HEK293 (cell line): Measurements from ENCODE around the gene UBR7.

ENCODE experiments used
- CTCF ChIA-PET: fragments of 350-600 bp; formaldehyde crosslinking; extraction: SDS; loops from one replicate; lab custom pipeline; 2021; ENCODE audit warnings: antibody characterized with exemption; lab: Yijun Ruan, JAX
- POLR2A ChIA-PET: fragments of 300-600 bp; formaldehyde crosslinking; extraction: SDS; loops from one replicate; lab custom pipeline; 2020; ENCODE audit warnings: antibody characterized with exemption, inconsistent platforms; lab: Yijun Ruan, JAX
- H3K27ac ChIP-seq: fragments of 200-500 bp; sonication (Bioruptor generic); 2 replicates; pipeline ENCODE4 v1.5.1; 2014; ENCODE audit warnings: low read depth, low read length, control low read depth, inconsistent platforms; ENCODE audit errors: extremely low read depth
- H3K36me3 ChIP-seq, 2 experiments: fragments of 200-500 bp in 1 of 2; sonication (Bioruptor generic) in 1 of 2; 1 replicate in 1 of 2; 2 replicates in 1 of 2; pipeline ENCODE4 v1.5.1; 2014 to 2017; ENCODE audit warnings: inconsistent platforms in 2 of 2, low read length in 2 of 2; ENCODE audit not compliant: control insufficient read depth in 2 of 2, insufficient read depth in 1 of 2
- H3K4me1 ChIP-seq: fragments of 200-500 bp; sonication (Bioruptor generic); 2 replicates; pipeline ENCODE4 v1.5.1; 2014; ENCODE audit warnings: mild to moderate bottlenecking, low read length, inconsistent platforms; ENCODE audit not compliant: control insufficient read depth, insufficient read depth
- H3K4me3 ChIP-seq: 2 replicates; pipeline ENCODE4 v1.5.1; 2011; ENCODE audit warnings: low read depth, mild to moderate bottlenecking, control low read depth, low read length, moderate library complexity
- H3K9me3 ChIP-seq: fragments of 200-500 bp; sonication (Bioruptor generic); 2 replicates; pipeline ENCODE4 v1.5.1; 2014; ENCODE audit warnings: low read depth, low read length, inconsistent platforms; ENCODE audit not compliant: control insufficient read depth, insufficient read depth
- MYNN ChIP-seq: fragments of 450-650 bp; formaldehyde crosslinking; IDR thresholded peaks from 2 replicates; pipeline ENCODE4 v1.5.1; 2016; ENCODE audit warnings: missing biosample characterization, missing genetic modification characterization, borderline replicate concordance
- OSR2 ChIP-seq: fragments of 450-650 bp; formaldehyde crosslinking; IDR thresholded peaks from 2 replicates; pipeline ENCODE4 v1.5.1; 2016; ENCODE audit warnings: missing biosample characterization, missing genetic modification characterization
- WT1 ChIP-seq: fragments of 450-650 bp; formaldehyde crosslinking; IDR thresholded peaks from 2 replicates; pipeline ENCODE4 v1.5.1; 2016; ENCODE audit warnings: missing biosample characterization, missing genetic modification characterization
- ZBTB20 ChIP-seq: fragments of 450-650 bp; formaldehyde crosslinking; IDR thresholded peaks from 2 replicates; pipeline ENCODE4 v1.5.1; 2016; ENCODE audit warnings: missing biosample characterization, missing genetic modification characterization
- ZBTB21 ChIP-seq: fragments of 450-650 bp; formaldehyde crosslinking; IDR thresholded peaks from 2 replicates; pipeline ENCODE4 v1.5.1; 2017; ENCODE audit warnings: missing biosample characterization, missing genetic modification characterization
- ZEB2 ChIP-seq: fragments of 450-650 bp; formaldehyde crosslinking; IDR thresholded peaks from 2 replicates; pipeline ENCODE4 v1.5.1; 2016; ENCODE audit warnings: missing biosample characterization, missing genetic modification characterization
- ZNF132 ChIP-seq: fragments of 450-650 bp; formaldehyde crosslinking; IDR thresholded peaks from 2 replicates; pipeline ENCODE4 v1.5.1; 2017; ENCODE audit warnings: missing biosample characterization, missing genetic modification characterization, borderline replicate concordance
- ZNF133 ChIP-seq: fragments of 450-650 bp; formaldehyde crosslinking; IDR thresholded peaks from 2 replicates; pipeline ENCODE4 v1.5.1; 2016; ENCODE audit warnings: missing biosample characterization, missing genetic modification characterization
- ZNF211 ChIP-seq: fragments of 450-650 bp; formaldehyde crosslinking; IDR thresholded peaks from 2 replicates; pipeline ENCODE4 v1.5.1; 2016; ENCODE audit warnings: low read depth, missing biosample characterization, missing genetic modification characterization
- ZNF266 ChIP-seq: fragments of 450-650 bp; formaldehyde crosslinking; IDR thresholded peaks from 2 replicates; pipeline ENCODE4 v1.5.1; 2016; ENCODE audit warnings: missing biosample characterization, missing genetic modification characterization, low read depth
- ZNF37A ChIP-seq: fragments of 450-650 bp; IDR thresholded peaks from 2 replicates; pipeline ENCODE4 v1.5.1; 2018; ENCODE audit warnings: missing biosample characterization, missing genetic modification characterization
- ZNF585B ChIP-seq: fragments of 450-650 bp; formaldehyde crosslinking; IDR thresholded peaks from 2 replicates; pipeline ENCODE4 v1.5.1; 2016; ENCODE audit warnings: missing biosample characterization, missing genetic modification characterization
- ZNF610 ChIP-seq: fragments of 450-650 bp; formaldehyde crosslinking; IDR thresholded peaks from 2 replicates; pipeline ENCODE4 v1.5.1; 2016; ENCODE audit warnings: missing biosample characterization, missing genetic modification characterization, borderline replicate concordance
- ZNF624 ChIP-seq: fragments of 450-650 bp; formaldehyde crosslinking; IDR thresholded peaks from 2 replicates; pipeline ENCODE4 v1.5.1; 2017; ENCODE audit warnings: missing biosample characterization, missing genetic modification characterization
- ZNF768 ChIP-seq: fragments of 450-650 bp; formaldehyde crosslinking; IDR thresholded peaks from 2 replicates; pipeline ENCODE4 v1.5.1; 2018; ENCODE audit warnings: missing biosample characterization, mild to moderate bottlenecking, missing genetic modification characterization
- TF ChIP-seq, protein P1 (sequence below): fragments of 450-650 bp; formaldehyde crosslinking; IDR thresholded peaks from 2 replicates; pipeline ENCODE4 v1.5.1; 2016; ENCODE audit warnings: missing biosample characterization, missing genetic modification characterization
- TF ChIP-seq, protein P2 (sequence below): fragments of 450-650 bp; formaldehyde crosslinking; IDR thresholded peaks from 2 replicates; pipeline ENCODE4 v1.5.1; 2016; ENCODE audit warnings: missing biosample characterization, missing genetic modification characterization
- TF ChIP-seq, protein P3 (sequence below): fragments of 450-650 bp; formaldehyde crosslinking; IDR thresholded peaks from 2 replicates; pipeline ENCODE4 v1.5.1; 2016; ENCODE audit warnings: missing biosample characterization, missing genetic modification characterization, borderline replicate concordance
- TF ChIP-seq, protein P4 (sequence below): fragments of 450-650 bp; formaldehyde crosslinking; IDR thresholded peaks from 2 replicates; pipeline ENCODE4 v1.5.1; 2017; ENCODE audit warnings: missing biosample characterization, missing genetic modification characterization

UBR7 gene

DNA sequence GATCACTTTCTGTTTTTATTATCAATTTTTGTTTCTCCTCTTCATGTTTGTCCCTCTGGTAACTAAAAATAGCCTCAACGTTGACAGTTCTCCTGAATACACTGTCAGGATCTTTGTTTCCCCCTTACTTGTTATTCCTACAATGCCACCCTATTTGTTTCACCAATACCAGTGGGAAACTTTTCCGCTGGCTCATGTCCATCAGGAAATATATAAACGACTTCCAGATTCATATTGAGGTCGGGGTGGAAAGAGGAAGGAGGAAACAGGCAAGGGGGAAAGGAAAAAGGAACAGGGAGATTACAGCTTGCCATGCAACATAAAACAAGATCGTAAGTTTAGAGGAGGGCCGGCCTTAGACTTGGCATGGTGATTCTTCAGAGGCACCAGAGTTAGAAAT lies 64.1 kb downstream of the UBR7 start:
- no peak overlapping the region for H3K27ac ChIP-seq
- H3K4me1 ChIP-seq: no peaks in the 10 kb centered on the region
- POLR2A ChIA-PET: no interaction called here
- no peak overlapping the region for H3K4me3 ChIP-seq
- no peaks in the 10 kb centered on the region for H3K9me3 ChIP-seq
- TF ChIP-seq, protein P1, sequence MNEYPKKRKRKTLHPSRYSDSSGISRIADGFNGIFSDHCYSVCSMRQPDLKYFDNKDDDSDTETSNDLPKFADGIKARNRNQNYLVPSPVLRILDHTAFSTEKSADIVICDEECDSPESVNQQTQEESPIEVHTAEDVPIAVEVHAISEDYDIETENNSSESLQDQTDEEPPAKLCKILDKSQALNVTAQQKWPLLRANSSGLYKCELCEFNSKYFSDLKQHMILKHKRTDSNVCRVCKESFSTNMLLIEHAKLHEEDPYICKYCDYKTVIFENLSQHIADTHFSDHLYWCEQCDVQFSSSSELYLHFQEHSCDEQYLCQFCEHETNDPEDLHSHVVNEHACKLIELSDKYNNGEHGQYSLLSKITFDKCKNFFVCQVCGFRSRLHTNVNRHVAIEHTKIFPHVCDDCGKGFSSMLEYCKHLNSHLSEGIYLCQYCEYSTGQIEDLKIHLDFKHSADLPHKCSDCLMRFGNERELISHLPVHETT (tag by site-specific recombination): no peak
- TF ChIP-seq MYNN (tag by site-specific recombination): no peak
- no peak for TF ChIP-seq ZNF585B (tag by site-specific recombination)
- no peak for TF ChIP-seq ZNF266 (tag by site-specific recombination)
- TF ChIP-seq, protein P2, sequence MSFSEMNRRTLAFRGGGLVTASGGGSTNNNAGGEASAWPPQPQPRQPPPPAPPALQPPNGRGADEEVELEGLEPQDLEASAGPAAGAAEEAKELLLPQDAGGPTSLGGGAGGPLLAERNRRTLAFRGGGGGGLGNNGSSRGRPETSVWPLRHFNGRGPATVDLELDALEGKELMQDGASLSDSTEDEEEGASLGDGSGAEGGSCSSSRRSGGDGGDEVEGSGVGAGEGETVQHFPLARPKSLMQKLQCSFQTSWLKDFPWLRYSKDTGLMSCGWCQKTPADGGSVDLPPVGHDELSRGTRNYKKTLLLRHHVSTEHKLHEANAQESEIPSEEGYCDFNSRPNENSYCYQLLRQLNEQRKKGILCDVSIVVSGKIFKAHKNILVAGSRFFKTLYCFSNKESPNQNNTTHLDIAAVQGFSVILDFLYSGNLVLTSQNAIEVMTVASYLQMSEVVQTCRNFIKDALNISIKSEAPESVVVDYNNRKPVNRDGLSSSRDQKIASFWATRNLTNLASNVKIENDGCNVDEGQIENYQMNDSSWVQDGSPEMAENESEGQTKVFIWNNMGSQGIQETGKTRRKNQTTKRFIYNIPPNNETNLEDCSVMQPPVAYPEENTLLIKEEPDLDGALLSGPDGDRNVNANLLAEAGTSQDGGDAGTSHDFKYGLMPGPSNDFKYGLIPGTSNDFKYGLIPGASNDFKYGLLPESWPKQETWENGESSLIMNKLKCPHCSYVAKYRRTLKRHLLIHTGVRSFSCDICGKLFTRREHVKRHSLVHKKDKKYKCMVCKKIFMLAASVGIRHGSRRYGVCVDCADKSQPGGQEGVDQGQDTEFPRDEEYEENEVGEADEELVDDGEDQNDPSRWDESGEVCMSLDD (tag by site-specific recombination): no peak
- TF ChIP-seq ZNF133 (tag by site-specific recombination): no peak
- no peak for TF ChIP-seq ZNF768 (tag by site-specific recombination)
- no peak for TF ChIP-seq ZNF610 (tag by site-specific recombination)
- TF ChIP-seq OSR2 (tag by site-specific recombination): no peak
- TF ChIP-seq, protein P3, sequence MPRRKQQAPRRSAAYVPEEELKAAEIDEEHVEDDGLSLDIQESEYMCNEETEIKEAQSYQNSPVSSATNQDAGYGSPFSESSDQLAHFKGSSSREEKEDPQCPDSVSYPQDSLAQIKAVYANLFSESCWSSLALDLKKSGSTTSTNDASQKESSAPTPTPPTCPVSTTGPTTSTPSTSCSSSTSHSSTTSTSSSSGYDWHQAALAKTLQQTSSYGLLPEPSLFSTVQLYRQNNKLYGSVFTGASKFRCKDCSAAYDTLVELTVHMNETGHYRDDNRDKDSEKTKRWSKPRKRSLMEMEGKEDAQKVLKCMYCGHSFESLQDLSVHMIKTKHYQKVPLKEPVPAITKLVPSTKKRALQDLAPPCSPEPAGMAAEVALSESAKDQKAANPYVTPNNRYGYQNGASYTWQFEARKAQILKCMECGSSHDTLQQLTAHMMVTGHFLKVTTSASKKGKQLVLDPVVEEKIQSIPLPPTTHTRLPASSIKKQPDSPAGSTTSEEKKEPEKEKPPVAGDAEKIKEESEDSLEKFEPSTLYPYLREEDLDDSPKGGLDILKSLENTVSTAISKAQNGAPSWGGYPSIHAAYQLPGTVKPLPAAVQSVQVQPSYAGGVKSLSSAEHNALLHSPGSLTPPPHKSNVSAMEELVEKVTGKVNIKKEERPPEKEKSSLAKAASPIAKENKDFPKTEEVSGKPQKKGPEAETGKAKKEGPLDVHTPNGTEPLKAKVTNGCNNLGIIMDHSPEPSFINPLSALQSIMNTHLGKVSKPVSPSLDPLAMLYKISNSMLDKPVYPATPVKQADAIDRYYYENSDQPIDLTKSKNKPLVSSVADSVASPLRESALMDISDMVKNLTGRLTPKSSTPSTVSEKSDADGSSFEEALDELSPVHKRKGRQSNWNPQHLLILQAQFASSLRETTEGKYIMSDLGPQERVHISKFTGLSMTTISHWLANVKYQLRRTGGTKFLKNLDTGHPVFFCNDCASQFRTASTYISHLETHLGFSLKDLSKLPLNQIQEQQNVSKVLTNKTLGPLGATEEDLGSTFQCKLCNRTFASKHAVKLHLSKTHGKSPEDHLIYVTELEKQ: no peak
- TF ChIP-seq, protein P4, sequence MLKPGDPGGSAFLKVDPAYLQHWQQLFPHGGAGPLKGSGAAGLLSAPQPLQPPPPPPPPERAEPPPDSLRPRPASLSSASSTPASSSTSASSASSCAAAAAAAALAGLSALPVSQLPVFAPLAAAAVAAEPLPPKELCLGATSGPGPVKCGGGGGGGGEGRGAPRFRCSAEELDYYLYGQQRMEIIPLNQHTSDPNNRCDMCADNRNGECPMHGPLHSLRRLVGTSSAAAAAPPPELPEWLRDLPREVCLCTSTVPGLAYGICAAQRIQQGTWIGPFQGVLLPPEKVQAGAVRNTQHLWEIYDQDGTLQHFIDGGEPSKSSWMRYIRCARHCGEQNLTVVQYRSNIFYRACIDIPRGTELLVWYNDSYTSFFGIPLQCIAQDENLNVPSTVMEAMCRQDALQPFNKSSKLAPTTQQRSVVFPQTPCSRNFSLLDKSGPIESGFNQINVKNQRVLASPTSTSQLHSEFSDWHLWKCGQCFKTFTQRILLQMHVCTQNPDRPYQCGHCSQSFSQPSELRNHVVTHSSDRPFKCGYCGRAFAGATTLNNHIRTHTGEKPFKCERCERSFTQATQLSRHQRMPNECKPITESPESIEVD (tag by site-specific recombination): no peak
- no peak for TF ChIP-seq ZNF624 (tag by site-specific recombination)
- no peak for TF ChIP-seq ZNF211 (tag by site-specific recombination)
- TF ChIP-seq ZEB2: no peak
- TF ChIP-seq ZBTB21 (tag by site-specific recombination): no peak
- no peak for TF ChIP-seq ZBTB20
- no peak for TF ChIP-seq ZNF37A (tag by site-specific recombination)
- TF ChIP-seq WT1 (tag by site-specific recombination): no peak
- TF ChIP-seq ZNF132: no peak
- CTCF ChIA-PET: no interaction called here
- peaks cover 0 to 3% of the 10 kb centered on the region in 2 experiments; a peak in 2 of 3 replicates for H3K36me3 ChIP-seq
